ENCODE data around the gene NECTIN4. TPM values are rescaled to one million over a fixed set of nuclear protein-coding genes. Genes with fewer than 3 reads are reported as not detected.
A peak's percentile ranks its signal among the peaks of the same experiment; 100 is the strongest.

NECTIN4 gene
- total RNA-seq, 1 donor from 2014 or later: not detected

- no peak for DNase-seq
Measured at GRCh38 chr1:161021970-161022353, 67.4 kb downstream of the NECTIN4 start.

GRCh38 chr1:161021165-161021969, 68.0 kb downstream of the NECTIN4 start:
- DNase-seq: peak; percentile 53

Small RNA genes lying within 50 kb of the gene (small RNA-seq; reads per million reads assigned to genes)
- gene AL591806.2: not detected

Other genes with a start within 250 kb of the NECTIN4 start
- not detected for gene CD244, start 226.7 kb downstream of the NECTIN4 start, total RNA-seq
- gene ITLN1, start 204.4 kb downstream of the NECTIN4 start, total RNA-seq: 0.47 TPM
- gene ITLN2, start 134.7 kb downstream of the NECTIN4 start, total RNA-seq: not detected
- gene F11R, start 68.4 kb downstream of the NECTIN4 start, total RNA-seq: 10.9 TPM
- 42.6 TPM for gene TSTD1, start 50.6 kb downstream of the NECTIN4 start, total RNA-seq
- 131 TPM for gene USF1, start 43.6 kb downstream of the NECTIN4 start, total RNA-seq
- 1.7 TPM for gene ARHGAP30, start 19.7 kb downstream of the NECTIN4 start, total RNA-seq
- 0.78 TPM for gene KLHDC9, start 8.8 kb upstream of the NECTIN4 start, total RNA-seq
- 33.8 TPM for gene PFDN2, start 28.5 kb upstream of the NECTIN4 start, total RNA-seq
- 18.7 TPM for gene NIT1, start 28.5 kb upstream of the NECTIN4 start, total RNA-seq
- gene DEDD, start 43.1 kb upstream of the NECTIN4 start, total RNA-seq: 26.8 TPM
- 99.4 TPM for gene UFC1, start 64.4 kb upstream of the NECTIN4 start, total RNA-seq
- 10.6 TPM for gene USP21, start 69.9 kb upstream of the NECTIN4 start, total RNA-seq
- 25.4 TPM for gene PPOX, start 76.9 kb upstream of the NECTIN4 start, total RNA-seq
- gene B4GALT3, start 87.9 kb upstream of the NECTIN4 start, total RNA-seq: 21.4 TPM
- gene ADAMTS4, start 109.5 kb upstream of the NECTIN4 start, total RNA-seq: 0.62 TPM
- 85.2 TPM for gene NDUFS2, start 112.8 kb upstream of the NECTIN4 start, total RNA-seq
- gene FCER1G, start 125.7 kb upstream of the NECTIN4 start, total RNA-seq: 1.6 TPM
- gene APOA2, start 134.1 kb upstream of the NECTIN4 start, total RNA-seq: not detected
- gene TOMM40L, start 136.5 kb upstream of the NECTIN4 start, total RNA-seq: 20.1 TPM
- gene NR1I3, start 148.6 kb upstream of the NECTIN4 start, total RNA-seq: 0.47 TPM
- 3.1 TPM for gene PCP4L1, start 169.2 kb upstream of the NECTIN4 start, total RNA-seq
- 1.4 TPM for gene MPZ, start 220.4 kb upstream of the NECTIN4 start, total RNA-seq
- gene SDHC, start 224.8 kb upstream of the NECTIN4 start, total RNA-seq: 19.5 TPM

All from occipital lobe (tissue), 3 donors.